GM21825 (cell line): ENCODE data around the gene MTSS2.

Source experiments
- ATAC-seq: cut with Tn5 transposase; IDR thresholded peaks from one replicate; pipeline ENCODE4 v1.9.1; 2021; ENCODE audit warnings: mild to moderate bottlenecking, moderate library complexity; ENCODE audit not compliant: unreplicated experiment

Gene MTSS2

GRCh38 chr16:70687671-70688245, 1.9 kb upstream of the MTSS2 start:
- ATAC-seq, result no peak

DNA sequence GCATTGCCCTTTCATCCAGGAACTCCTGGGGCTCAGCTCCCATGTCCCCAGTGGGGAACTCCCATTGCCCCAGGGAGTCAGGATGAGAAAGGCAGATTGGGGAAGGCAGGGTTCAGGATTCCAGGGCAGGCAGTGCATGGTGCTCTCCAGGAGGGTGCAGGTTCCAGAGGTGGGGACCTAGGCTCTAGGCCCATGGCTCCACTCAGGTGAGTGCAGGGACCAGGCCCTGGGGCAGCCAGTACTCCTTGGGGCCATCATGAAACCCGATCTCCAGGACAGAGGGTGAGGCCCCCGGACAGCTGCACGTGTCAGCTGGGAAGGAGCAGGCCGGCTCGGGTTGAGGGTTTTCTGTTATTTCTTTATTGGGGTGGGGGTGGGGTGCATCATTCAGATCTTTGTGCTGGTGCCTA, 1.3 kb upstream of the MTSS2 start:
- ATAC-seq, result no peak

DNA sequence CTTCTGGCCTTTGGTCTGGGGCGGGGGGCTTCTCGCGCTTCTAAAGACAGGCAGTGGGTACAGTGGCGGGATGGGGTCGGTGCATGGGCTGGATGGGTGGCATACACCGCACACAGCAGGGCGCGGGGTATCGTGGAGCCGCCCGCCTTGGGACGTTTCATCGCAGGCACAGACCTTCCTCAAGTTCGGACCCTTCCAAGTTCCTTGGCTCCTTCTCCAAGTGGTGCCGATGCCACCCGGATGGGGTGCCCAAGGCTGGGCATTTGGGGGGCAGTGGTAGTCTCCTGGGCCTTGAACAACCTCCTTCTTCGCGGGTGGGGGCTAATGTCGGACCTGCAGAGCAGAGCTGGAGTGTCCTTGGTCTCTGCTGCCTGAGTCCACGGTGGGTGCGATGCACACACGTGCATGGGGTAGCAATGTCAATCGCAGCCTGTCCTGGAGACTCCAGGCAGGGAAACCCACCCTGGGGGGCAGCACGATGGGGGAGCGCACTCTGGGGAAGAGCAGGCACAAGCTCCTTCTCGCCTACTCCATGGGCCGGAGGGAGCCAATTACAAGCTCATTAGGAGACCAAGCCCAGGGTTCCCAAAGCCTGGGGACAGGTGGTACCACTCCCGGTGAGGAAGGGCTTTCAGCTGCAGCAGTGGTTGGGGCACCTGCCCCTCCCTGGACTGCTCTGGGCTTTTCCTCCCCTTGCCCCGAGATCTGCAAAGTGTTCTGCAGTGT, 686 bp upstream of the MTSS2 start:
- ATAC-seq, result no peak

GRCh38 chr16:70685061-70685937, 554 bp downstream of the MTSS2 start:
- no peak for ATAC-seq

- no peak for ATAC-seq
These were observed 1.4 kb downstream of the MTSS2 start for GRCh38 chr16:70684146-70685060.

DNA sequence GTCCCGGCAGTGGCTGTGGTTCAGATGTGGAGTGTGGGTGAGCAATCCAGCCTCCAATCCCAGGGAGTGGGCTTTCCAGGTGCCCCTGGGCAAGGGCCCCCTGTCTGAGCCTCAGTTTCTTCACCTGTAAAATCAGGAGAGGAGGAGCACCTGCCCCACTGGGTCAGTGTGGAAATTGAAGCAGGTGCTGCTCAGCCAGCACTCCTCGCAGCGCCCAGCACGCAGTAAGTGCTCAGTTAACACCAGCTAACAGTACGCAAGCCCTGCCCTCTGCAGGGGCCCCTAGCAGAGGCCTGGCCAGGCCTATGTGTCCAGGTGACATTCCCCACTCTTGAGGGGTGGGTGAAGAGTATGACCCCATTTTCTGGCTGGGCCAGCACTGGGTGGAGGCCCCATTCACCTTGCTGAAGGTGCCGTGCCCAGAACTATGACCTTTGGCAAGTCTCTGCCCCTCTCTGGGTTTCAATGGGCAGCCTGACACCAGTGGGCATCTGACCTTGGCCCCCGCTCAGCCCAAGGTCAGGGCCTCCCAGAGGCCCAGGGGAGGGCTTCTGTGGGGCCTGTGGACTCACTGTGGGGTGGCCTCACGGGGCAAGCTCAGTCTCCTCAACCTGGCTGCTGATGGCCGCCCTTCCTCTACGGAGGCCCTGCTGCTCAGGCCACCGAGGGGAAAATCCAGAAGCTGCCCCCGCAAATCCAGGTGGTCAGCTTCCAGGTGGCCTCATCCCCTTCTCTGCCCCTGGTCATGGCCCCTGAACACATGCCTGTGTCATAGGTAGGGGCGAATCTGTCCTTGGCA, 2.5 kb downstream of the MTSS2 start:
- no peak for ATAC-seq

- no peak for ATAC-seq
These were observed 3.4 kb downstream of the MTSS2 start for GRCh38 chr16:70682239-70683145.

DNA sequence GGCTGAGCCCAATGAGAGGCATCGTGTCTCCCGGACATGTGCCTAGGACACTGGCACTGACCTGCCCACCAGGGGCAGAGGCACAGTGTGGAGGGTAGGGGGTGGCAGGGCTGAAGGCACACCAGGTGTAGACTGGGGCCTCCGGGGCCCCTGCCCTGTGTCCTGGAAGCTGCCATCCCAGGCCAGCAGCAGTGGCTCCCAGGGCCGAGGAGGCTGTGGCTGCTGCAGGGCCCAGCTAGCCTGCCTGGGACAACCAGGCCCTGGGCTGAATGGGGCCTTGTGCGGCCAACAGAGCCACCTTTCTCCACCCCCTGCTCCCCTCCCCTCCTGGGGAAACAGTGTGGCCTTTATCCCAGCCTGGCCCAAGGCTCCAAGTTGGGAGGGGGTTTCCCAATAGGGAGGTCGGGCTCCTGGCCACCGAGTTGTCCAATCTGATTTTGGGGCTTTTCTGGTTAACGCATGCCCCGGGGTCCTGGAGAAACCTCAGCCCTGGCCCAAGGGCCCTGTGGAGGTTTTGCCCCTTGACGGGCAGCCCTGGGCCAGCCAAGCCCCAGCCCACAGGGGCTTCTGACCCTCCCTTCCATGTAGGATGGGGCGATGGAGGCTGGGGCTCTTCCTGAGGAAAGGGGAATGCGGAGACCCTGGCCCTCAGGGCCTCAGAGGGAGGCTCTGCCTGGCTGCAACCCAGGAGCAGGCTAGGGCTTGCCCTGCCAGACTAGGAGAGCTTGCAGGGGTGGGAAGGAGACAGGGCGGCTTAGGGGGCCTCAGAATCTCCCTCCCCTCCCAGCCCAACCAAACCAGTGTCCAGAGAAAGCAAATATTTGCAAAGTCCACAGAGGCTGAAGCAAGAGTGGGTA, 4.2 kb downstream of the MTSS2 start:
- no peak for ATAC-seq

DNA sequence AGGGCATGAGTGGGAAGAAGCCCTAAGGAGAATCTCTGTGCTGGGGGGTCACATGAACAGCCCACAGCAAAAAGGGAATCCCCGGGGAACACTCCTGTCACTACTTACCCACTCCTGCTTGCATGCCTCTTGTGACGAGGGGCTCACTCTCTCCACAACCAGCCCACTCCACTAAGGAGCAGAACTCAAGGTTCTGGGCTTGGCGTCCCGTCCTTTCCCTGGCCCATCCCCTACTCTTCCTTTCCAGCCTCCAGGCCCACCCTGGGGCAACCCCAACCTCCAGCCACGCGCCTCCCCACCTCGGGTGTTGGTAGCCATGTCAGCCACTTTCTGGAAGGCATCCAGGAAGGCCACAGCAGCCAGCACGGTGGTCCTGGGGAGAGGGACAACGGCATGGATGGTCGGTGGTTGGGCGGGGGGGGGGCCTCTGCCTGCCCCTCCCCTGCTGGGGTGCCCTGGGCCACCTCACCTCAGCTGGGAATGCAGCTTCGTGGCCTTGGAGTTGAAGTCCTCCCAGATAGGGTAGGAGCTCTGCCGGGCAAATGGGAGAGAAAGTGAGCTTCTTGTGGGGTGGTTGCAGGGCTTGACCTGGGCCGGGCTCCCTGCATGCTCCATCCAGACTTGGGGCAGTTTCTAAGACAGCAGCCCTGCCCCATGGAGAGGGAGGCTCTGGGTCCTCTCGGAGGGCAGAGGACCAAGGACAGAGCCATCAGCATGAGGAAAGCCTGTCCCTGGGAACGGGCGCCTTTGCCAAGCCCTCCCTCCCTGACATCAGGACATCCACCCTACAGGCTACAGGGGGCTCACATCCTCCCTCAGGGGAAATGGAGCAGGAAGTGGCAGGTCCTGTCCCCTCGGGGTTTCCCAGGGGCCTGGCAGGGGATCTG, 5.1 kb downstream of the MTSS2 start:
- ATAC-seq, result no peak

GRCh38 chr16:70679671-70680494, 6.0 kb downstream of the MTSS2 start:
- ATAC-seq, result no peak

GRCh38 chr16:70678898-70679670, 6.8 kb downstream of the MTSS2 start:
- ATAC-seq, result no peak

DNA sequence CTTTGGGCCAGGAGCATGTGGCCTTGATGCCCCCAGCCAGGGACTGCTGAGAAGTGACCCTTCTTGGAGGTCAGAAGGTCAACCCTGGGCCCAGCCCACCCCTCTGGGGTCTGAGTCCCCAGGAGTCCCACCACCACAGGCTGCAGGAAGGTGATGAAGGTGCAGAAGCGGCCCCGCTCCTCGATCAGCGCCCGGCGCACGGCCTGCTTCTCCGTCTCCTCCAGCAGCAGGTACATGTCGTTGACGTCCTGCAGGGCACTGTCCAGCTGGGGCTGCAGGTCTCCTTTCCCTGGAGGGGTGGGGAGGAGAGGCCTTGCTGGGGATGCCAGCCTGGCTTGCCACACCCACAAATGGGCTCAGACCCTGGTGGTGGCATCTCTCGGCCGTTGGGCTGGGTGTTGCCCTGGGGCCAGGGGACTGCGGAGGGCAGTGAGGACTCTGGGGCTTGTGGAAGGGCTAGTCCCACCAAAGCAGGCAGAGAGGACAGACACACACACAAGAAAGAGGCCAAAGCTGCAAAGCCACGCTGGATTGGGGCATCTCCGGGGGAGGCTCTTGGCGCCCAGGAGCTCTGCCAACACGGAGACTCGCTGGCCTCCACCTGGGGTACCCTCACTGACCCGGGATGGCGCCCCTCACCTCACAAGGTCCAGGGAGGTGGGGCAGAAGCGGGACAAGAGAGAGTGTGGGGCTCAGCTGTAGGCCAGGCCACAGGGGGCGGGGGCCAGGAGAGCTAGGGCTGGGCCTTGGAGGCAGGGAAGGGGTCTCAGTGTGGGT, 7.5 kb downstream of the MTSS2 start:
- ATAC-seq, result no peak

- ATAC-seq, result no peak
These were observed 8.2 kb downstream of the MTSS2 start for GRCh38 chr16:70677499-70678120.
